GM19324 (cell line): ENCODE results near the gene SLC26A3.

ENCODE experiments used
- ATAC-seq: cut with Tn5 transposase; IDR thresholded peaks from one replicate; pipeline ENCODE4 v1.9.1; 2021; ENCODE audit warnings: mild to moderate bottlenecking, moderate library complexity; ENCODE audit not compliant: unreplicated experiment, low FRiP score

Gene SLC26A3

DNA sequence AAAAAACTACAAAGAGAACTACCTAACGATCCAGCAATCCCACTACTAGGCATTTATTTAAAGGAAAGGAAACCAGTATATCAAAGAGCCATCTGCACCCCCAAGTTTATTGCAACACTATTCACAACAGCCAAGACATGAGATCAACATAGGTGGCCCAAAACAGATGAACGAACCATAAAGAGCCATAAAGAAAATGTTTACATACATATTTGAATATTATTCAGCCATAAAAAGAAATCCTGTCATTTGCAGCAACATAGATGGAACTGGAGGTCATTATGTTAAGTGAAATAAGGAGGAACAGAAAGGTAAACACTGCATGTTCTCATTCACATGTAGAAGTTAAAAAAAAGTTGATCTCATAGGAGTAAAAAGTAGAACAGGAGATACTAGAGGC lies 15.6 kb upstream of the SLC26A3 start:
- no peak for ATAC-seq

DNA sequence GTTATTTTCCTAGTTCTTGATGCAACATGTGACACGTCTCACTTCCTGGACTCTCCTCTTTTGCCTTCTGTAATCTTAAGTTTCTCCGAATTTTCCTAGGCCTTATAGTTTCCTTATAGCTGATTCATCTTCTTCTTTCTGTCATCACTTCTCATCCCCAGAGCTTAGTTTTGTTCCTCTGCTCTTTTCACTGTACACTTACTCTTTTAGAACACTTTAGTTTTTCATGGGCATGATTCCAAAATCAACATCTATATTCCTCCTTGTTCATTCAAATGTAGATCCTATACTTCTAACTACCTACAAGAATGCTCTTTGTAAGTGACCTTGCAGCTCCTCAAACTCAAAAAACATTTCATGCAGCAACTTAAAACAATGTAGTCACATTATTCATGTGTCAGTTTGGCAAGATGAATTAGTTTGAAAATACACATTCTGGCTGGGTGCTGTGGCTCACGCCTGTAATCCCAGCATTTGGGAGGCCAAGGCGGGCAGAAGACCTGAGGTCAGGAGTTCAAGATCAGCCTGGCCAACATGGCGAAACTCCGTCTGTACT lies 13.1 kb upstream of the SLC26A3 start:
- ATAC-seq = no peak

DNA sequence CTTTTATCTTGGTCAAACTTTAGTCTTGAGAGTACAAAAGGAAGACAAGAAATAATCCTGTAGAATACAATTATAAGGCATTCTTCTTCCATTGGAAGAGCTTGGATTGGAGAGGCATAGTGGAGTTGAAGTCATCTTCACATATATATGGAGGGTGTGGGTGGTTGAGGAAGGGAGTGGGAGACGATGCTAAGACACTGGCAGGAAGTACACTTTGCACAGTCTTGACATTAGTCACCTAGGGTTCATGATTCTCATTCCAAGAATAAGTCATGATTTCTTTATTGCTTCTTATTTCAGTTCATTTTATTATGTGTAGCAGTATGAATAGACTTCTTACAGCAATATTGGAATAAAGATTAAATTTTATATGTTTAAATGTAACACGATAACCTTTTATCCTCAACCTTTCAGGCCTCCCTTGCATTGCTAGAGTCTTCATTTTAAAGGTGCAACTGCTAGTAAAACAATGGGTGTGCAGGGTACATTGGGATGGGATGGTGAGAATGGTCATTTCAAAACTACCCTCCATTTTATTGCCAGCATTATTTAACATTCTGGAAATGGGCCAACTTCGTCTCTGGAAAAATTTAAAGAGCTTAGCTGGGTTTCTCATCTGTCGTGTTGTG lies 12.3 kb upstream of the SLC26A3 start:
- no peak for ATAC-seq

DNA sequence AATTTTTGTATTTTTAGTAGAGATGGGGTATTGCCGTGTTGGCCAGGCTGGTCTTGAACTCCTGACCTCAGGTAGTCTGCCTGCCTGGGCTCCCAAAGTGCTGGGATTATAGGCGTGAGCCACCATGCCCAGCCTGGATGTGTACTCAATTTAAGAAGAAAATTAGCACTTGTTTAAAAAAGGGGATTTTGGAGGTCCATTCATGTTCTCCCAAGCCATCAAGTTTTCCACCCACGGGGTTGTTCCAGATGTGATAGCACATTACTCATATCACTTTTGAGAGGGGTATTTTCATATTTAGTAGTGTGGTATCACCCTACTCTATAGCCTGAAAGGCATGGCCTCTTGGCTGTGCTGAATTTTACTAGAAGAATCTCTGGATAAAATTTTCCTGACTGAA lies 10.5 kb upstream of the SLC26A3 start:
- no peak for ATAC-seq

DNA sequence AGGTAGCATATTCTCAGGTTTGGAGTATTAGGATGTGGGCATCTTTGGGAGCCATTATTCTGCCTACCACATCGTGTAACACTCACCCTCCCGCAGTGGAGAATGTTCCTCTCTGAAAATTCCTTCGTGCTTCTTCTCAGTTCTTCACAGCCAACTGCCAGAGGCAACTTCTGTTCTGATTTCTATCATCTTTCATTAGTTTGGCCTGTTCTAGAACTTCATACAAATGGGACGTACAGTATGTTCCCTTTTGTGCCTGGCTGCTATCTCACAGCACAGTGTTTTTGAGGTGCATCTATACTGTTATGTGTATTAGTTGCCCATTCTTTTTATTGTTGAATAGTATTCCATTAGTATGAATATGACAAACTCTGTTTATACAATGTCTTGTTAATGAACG lies 8.9 kb upstream of the SLC26A3 start:
- no peak for ATAC-seq

DNA sequence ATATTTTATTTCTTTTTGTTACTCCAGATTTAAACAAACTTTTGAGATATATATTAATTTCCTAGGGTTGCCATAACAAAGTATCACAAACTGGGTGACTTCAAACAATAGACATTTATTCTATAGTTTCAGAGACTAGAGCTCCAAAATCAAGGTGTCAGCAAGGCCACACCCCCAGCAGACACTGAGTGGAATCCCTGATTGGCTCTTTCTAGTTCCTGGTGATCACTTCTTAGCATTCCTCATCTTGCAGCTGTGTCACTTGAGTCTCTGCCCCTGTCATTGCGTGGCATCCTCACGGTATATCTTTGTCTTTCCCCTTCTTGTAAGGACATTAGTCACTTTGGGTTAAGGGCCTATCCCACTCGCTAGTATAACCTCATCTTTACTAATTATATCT lies 7.6 kb upstream of the SLC26A3 start:
- no peak for ATAC-seq

DNA sequence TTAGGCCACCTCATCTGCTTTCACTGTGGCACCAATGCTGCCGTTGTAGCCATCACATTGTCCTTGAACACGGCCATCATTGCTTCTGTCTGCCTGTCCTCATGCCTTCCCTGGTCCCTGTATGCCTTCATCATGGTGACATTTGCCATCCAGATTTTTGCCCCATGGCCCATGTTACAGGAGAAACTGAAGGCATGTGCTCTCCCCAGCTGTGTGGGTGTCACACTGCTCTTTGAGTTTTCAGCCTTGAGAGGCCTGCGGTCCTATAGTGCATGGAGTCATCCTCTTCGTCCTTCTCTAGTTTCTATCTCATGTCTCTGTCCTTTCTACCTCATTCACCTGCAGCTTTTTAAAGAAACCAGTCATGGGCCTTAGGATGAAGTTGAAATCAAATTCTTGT lies 6.2 kb upstream of the SLC26A3 start:
- ATAC-seq = no peak

DNA sequence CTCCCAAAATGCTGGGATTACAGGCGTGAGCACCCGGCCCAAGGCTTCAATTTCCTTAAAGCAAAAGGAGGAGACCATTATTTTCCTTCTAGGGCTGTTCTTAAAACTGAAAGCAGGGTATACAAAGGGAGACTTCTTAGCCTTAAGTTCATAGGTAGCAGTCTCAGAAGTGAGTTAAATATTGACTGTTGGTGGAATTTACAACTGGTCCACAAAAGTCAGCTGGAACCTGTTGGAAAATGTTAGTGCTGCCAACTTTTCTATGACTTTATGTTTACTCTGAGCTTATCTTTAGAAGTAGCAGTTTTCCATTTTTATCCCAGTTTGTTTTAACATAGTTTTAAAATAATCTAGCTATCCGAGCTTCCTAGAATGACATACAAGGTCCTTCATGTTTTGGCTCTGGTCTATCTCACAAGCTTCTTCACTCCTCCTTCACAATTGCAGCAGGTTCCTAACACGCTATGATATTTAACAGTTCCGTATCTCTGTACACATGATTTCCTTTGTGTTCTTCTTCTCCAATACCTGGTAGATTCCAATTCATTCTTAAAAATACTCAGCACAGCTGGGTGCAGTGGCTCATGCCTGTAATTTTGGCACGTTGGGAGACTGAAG lies 3.3 kb downstream of the SLC26A3 start:
- ATAC-seq = no peak

DNA sequence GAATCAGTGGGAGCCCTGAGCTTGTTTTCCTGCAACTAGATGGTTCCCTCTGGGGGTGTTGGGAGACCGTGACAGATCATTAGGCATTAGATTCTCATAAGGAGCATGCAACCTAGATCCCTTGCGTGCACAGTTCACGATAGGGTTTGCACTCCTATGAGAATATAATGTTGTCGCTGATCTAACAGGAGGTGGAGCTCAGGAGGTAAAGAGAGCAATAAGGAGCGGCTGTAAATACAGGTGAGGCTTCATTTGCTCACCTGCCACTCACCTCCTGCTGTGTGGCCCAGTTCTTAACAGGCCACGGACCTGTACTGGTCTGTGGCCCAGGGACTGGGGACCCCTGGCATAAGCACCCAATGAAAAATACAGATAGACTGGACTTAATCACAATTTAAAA lies 10.7 kb downstream of the SLC26A3 start:
- no peak for ATAC-seq

DNA sequence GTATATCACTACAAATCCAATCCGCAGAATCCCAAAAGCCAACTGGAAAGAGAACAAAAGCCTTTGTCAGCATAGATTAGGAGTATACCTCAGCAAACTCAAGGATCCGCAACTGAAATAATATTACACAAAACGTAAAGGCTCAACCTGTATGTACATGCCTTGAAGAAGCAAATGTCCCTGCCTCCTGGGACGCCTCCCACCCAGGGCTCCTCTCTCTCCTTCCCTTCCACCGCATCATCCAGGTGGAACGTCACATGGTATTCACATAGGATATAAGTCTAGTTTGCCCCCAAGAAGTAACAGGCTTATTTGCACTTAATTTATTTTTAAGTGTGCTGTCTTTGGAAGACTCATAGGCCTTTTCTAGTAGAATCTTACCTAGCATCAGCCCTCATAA lies 13.4 kb downstream of the SLC26A3 start:
- no peak for ATAC-seq

DNA sequence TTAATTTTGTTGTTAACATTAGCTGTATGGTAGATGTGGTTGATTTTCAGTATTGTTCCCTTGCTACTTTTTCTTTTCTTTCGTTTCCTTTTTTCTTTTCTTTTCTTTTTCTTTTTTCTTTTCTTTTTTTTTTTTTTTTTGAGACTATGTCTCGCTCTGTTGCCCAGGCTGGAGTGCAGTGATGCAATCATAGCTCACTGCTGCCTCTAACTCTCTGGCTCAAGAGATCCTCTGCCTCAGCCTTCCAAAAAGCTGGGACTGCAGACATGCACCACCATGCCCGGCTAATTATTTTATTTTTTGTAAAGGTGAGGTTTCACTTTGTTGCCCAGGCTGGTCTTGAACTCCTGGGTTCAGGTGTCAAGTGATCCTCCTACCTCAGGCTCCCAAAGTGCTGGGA lies 14.4 kb downstream of the SLC26A3 start:
- no peak for ATAC-seq

DNA sequence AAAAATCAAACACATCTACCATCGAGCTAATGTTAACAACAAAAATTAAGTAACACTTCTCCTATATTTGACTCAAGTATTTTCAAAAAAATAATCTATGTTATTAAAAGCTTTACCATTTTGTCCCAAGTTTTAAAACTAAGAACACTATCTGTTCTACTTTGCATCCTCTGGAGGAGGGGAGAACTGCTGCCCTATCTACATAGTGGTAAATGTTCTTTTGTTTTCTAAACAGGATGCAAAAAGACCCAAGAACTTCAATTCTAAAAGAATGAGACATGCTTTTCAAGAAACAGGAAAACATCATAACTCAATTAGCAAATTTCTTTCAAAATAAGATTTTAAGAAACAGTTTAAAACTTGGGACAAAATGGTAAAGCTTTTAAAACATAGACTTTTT lies 14.8 kb downstream of the SLC26A3 start:
- no peak for ATAC-seq

DNA sequence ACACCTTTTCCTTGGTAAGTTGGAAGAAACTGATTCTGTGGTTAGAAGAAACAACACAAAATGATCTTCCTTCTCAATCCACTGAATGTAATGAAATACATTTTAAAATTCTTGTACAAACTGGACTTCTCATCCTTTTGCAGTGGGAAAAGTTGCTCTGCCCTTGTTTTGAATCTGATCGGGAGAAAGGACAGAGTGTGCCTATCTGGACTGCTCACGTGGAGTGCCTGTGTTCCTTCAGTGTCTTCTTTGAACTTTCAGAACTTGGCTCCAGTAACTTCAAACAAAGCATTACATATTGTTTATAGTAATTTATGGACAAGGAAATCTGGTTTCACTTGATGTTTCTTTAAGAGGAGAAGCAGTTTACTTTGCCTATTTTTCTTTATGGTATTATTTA lies 17.1 kb downstream of the SLC26A3 start:
- no peak for ATAC-seq

DNA sequence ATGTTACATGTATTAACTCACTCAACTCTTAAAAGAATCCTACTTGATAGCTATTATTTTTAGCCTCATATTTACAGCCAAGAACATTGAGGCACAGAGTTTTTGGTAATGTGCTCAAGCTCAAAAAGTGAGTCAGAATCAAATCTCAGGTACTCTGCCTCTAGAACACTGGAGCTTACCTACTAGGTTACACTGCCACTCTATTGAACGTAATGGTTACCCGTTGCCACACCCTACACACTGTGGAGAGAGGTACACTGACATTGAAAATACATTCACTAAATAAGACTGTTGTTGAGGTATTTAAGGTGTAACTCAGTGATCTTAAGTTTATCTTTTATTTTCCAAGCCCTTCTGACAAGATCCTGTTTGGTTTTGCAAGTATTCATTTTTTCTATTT lies 17.9 kb downstream of the SLC26A3 start:
- no peak for ATAC-seq

DNA sequence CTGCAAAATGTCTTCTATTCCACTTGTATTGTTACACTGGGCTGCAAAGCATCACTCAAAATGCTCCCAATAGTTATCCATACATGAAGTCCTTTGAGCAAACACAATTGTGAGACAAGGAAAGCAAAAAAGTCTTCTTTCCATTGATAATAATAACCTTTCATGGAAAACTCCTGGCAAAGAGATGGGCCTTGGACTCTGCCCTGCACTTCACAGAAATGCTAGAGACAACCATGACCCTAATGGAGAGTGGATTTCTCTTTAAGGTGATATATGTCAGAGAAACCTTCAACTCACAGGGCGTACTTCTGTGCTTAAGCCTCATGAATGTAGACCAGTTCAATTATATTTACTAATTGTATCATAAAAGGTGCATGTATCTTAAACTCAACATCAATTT lies 19.4 kb downstream of the SLC26A3 start:
- ATAC-seq = no peak

DNA sequence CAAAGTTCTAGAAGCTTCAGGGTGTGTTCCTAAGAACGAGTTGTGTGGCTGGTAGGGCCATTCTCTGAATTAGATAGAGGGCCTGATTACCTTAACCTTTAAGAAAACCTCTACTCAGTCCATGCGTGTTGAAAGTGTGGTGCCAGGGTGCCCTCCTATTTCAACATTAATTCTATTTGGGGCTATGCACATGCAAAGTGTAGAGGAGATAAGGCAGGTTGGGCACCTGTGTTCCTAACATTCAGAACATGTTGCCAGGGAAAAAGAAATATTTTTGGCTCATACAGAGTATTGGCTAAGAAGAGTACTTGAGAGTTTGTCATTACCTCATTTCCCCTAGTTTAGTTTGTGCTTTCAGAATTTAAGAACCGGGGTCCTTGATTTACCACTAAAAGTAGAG lies 20.6 kb downstream of the SLC26A3 start:
- no peak for ATAC-seq

DNA sequence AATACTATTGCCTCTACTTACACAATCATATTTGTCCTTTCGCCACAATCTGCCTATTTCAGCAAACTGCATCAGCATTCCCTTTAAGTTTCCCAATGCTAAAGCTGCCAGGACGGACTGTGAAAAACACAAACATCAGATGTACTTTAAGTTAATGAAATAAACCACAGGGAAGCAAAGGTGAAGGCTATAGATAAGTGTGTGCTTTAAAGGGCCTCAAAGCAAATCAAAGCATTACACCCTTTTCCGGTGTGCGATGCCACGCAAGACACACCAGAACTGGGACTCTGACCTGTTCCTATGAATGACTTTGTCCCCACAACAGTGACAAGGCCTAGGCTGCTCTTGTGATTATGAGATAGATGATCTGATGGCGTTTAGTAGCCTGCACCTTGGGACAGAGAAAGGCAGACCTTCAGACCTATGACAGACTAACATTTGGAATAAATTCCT lies 23.4 kb downstream of the SLC26A3 start:
- no peak for ATAC-seq

DNA sequence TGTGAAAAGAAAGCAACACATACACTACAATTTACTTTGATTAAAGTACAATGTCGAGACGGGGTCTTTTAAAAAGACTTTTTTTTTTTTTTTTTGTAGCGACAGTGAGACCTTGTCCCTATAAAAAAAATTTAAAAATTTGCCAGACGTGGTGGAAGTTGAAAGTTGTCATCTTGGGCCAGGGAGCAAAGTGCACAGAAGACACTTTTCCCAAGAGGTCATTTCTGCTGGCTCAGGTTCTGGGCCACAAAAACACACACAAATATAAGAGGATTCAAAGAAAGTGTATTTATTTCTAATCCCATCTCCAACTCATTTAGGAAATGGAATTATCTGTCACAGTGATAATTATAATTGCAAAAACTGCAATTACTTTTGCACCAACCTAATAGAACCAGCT lies 24.7 kb downstream of the SLC26A3 start:
- no peak for ATAC-seq

DNA sequence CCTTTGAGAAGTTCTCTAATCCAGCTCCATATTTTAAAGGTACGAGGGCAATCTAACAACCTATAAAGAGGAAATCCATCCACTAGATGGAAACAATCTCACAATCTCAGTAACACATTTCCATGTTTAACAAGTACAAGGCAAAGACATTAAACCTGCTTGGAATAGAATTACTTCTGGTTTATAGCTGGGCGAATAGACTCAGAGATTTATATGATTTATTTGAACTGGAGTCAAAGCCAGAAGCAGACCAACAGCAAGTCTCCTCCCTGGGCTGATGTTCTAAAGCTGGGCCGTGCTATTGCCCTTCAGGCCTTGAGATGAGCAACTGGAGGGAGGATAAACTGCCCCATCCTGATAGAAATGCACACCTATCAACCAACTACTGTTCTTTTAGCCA lies 25.3 kb downstream of the SLC26A3 start:
- no peak for ATAC-seq

DNA sequence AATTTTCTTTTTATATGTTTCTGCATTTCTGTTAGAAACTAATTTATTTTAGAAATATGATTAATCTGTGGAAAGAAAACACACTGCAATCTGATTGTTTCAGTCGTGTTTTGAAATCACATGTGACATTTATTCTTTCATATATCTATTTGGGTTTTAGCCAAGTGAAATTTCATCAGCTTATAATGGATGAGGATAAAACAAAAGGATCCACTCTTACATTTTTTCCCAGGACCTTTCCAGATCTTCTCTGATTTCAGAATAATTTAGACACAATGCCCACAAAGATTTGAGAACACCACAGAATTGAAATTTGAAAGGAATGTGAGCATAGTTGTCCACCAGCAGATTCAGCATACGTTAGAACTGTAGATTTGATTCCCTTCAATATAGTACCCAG lies 30.0 kb downstream of the SLC26A3 start:
- ATAC-seq = no peak

DNA sequence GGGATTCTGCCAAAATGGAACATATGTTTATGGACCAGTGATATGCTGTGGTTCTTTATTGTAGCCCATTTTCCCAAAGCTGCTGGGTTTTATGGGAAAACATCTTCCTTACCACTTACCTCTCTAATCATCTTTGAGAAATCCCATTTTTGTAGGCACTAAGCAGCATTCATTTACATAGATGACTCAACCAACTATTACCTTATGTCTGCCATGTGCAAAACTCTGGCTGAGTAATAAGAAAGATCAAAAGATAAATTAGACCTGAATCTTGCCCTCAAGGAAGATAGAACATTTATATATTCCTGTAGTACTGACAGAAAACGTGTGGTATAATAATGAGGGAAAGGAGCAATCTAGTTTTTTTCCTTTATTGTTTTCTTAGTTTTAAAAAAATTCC lies 34.8 kb downstream of the SLC26A3 start:
- no peak for ATAC-seq

DNA sequence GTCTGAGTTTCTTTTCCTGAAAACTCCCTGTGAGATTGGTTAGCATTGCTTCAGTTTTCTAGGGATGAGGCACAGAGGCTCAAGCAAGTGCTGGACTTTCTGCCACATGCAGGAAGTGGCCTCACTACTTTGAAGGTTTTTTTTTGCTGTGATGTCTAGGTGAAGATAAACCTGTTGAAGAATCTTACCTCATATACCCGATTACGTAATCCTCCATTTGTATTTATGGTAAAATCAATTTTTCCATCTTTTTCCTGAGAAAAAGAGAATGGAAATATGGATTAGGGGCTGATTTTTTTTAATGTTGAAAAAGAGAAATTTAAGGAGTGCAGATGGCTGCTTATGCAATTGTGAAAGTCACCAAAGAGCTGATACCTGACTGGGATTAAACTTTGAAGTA lies 35.6 kb downstream of the SLC26A3 start:
- ATAC-seq = no peak
